Ishikawa (cell line): ENCODE measurements around the gene LRRC46.

Experiments used
- CEBPB ChIP-seq: IDR thresholded peaks from 2 replicates; pipeline ENCODE4 v1.6.1; 2012
- CREB1 ChIP-seq: IDR thresholded peaks from 2 replicates; pipeline ENCODE4 v1.6.1; 2012; ENCODE audit warnings: low read depth
- EGR1 ChIP-seq: IDR thresholded peaks from 2 replicates; pipeline ENCODE4 v1.6.1; 2012
- EP300 ChIP-seq: IDR thresholded peaks from 2 replicates; pipeline ENCODE4 v1.6.1; 2012; ENCODE audit warnings: borderline replicate concordance
- FOXM1 ChIP-seq: IDR thresholded peaks from 2 replicates; pipeline ENCODE4 v1.6.1; 2012; ENCODE audit warnings: low read depth, borderline replicate concordance
- NFIC ChIP-seq: IDR thresholded peaks from 2 replicates; pipeline ENCODE4 v1.6.1; 2012
- RAD21 ChIP-seq: IDR thresholded peaks from 2 replicates; pipeline ENCODE4 v1.6.1; 2012; ENCODE audit warnings: low read depth
- TAF1 ChIP-seq: IDR thresholded peaks from 2 replicates; pipeline ENCODE4 v1.6.1; 2012; ENCODE audit warnings: low read depth, mild to moderate bottlenecking
- TCF12 ChIP-seq: IDR thresholded peaks from 2 replicates; pipeline ENCODE4 v1.6.1; 2012; ENCODE audit warnings: low read depth
- TEAD4 ChIP-seq: IDR thresholded peaks from 2 replicates; pipeline ENCODE4 v1.6.1; 2012
- YY1 ChIP-seq: IDR thresholded peaks from 2 replicates; pipeline ENCODE4 v1.6.1; 2012; ENCODE audit warnings: low read depth
- ZBTB7A ChIP-seq: IDR thresholded peaks from 2 replicates; pipeline ENCODE4 v1.6.1; 2012; ENCODE audit warnings: low read depth
- TF ChIP-seq, protein P1 (sequence below): IDR thresholded peaks from 2 replicates; pipeline ENCODE4 v1.6.1; 2012; ENCODE audit warnings: low read depth, mild to moderate bottlenecking
- TF ChIP-seq, protein P2 (sequence below): IDR thresholded peaks from 2 replicates; pipeline ENCODE4 v1.6.1; 2012
- TF ChIP-seq, protein P3 (sequence below): IDR thresholded peaks from 2 replicates; pipeline ENCODE4 v1.6.1; 2012

The LRRC46 gene

DNA sequence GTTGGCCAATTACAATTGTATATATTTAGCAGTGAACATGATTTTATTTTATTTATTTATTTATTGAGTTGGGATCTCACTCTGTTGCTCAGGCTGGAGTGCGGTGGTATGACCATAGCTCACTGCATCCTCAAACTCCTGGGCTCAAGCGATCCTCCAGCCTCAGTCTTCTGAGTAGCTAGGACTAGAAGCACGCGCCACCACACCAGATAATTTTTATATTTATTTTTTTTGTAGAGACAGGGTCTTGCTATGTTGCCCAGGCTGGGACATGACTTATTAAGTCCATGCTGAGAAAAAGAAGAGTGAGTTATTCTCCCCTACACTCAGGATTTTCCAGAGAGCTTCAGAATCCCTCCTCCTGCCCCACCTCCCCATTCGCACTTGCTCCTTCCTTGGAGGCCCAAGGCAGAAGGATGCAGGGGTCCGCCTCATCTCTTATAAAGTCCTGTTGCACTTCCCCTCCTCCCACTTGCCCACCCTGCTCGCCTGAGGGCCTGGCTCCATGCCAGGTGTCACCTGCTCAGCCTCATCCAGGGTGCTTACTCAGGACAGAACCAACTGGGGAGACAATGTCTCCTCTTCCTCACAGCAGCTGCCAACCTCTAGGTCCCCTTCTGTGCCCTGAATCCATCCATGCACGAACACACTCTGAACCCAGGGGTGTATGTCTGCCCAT lies 48.4 kb downstream of the LRRC46 start:
- TF ChIP-seq CEBPB (no peak), EP300 (no peak), ZBTB7A (no peak)
- TF ChIP-seq, protein P1, sequence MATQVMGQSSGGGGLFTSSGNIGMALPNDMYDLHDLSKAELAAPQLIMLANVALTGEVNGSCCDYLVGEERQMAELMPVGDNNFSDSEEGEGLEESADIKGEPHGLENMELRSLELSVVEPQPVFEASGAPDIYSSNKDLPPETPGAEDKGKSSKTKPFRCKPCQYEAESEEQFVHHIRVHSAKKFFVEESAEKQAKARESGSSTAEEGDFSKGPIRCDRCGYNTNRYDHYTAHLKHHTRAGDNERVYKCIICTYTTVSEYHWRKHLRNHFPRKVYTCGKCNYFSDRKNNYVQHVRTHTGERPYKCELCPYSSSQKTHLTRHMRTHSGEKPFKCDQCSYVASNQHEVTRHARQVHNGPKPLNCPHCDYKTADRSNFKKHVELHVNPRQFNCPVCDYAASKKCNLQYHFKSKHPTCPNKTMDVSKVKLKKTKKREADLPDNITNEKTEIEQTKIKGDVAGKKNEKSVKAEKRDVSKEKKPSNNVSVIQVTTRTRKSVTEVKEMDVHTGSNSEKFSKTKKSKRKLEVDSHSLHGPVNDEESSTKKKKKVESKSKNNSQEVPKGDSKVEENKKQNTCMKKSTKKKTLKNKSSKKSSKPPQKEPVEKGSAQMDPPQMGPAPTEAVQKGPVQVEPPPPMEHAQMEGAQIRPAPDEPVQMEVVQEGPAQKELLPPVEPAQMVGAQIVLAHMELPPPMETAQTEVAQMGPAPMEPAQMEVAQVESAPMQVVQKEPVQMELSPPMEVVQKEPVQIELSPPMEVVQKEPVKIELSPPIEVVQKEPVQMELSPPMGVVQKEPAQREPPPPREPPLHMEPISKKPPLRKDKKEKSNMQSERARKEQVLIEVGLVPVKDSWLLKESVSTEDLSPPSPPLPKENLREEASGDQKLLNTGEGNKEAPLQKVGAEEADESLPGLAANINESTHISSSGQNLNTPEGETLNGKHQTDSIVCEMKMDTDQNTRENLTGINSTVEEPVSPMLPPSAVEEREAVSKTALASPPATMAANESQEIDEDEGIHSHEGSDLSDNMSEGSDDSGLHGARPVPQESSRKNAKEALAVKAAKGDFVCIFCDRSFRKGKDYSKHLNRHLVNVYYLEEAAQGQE: no peak

DNA sequence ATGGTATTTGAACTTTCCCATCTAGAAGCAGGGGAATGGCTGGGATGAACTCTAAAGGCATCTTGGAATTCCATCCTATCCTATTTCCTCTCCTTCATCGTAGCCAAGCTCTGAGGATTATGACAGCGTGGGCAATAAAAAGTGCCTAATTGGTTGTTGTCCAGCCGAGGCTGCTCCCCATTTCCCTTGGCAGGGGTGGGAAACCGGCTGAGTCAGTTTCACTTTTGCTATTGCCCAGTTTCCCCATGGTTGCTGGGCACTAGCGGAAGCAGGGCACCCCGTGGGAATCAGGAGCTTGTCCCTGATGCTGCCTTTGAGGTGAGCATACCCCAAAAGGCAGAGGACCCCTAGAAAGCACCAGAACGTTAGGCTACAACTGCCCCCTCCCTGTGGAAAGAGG lies 50.8 kb downstream of the LRRC46 start:
- TF ChIP-seq ZBTB7A: no peak
- TF ChIP-seq TCF12: no peak
- TF ChIP-seq NFIC: no peak
- no peak for TF ChIP-seq EP300
- no peak for TF ChIP-seq RAD21

DNA sequence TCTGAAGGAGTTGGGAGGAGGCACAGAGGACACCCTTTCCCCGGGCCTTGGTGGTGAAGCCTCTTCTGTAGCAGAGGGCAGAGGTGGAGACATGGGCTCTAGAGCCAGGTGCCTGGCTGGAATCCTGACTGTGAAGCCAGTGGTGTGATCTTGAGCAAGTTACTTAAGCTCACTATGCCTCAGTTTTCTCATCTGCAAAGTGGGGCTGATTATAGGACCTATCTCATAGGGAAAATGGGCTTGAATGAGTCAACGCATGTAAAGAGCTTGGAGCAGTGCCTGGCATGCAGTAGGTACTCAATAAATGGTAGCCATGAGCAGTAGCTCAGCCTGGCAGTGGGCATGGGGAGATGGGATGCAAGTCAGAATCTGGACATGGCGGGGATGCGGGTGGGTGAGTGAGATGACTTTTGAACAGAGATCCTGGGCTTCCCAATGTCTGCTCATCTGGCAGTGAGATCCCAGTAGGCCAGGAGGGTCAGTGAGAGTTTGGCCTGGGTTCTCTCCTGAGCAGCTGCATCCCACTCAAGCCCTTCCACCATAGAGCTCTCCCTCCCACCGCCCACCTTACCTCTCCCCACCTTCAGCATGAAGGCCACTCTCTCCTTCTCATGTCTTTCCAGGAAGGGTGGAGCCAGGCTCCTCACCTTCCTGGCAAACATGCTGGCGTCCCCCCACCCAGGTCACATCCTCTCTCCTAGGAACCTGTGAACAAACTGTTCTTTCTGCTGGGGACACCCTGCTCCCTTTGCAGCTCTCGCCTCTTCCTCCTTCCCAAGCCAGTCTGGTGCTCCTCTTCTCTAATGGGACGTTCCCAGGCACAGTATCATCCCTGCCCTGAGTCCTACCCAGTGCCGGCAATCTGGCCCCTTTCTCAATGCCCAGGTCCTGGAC lies 51.5 kb downstream of the LRRC46 start:
- TF ChIP-seq, protein P1: no peak
- TF ChIP-seq TAF1 (no peak), CEBPB (no peak), TEAD4 (no peak), NFIC (no peak), TCF12 (no peak), FOXM1 (no peak), ZBTB7A (no peak), EP300 (no peak), CREB1 (no peak), RAD21 (no peak), YY1 (no peak), EGR1 (no peak)
- TF ChIP-seq, protein P2, sequence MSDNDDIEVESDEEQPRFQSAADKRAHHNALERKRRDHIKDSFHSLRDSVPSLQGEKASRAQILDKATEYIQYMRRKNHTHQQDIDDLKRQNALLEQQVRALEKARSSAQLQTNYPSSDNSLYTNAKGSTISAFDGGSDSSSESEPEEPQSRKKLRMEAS: no peak
- TF ChIP-seq, protein P3, sequence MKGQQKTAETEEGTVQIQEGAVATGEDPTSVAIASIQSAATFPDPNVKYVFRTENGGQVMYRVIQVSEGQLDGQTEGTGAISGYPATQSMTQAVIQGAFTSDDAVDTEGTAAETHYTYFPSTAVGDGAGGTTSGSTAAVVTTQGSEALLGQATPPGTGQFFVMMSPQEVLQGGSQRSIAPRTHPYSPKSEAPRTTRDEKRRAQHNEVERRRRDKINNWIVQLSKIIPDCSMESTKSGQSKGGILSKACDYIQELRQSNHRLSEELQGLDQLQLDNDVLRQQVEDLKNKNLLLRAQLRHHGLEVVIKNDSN: no peak

DNA sequence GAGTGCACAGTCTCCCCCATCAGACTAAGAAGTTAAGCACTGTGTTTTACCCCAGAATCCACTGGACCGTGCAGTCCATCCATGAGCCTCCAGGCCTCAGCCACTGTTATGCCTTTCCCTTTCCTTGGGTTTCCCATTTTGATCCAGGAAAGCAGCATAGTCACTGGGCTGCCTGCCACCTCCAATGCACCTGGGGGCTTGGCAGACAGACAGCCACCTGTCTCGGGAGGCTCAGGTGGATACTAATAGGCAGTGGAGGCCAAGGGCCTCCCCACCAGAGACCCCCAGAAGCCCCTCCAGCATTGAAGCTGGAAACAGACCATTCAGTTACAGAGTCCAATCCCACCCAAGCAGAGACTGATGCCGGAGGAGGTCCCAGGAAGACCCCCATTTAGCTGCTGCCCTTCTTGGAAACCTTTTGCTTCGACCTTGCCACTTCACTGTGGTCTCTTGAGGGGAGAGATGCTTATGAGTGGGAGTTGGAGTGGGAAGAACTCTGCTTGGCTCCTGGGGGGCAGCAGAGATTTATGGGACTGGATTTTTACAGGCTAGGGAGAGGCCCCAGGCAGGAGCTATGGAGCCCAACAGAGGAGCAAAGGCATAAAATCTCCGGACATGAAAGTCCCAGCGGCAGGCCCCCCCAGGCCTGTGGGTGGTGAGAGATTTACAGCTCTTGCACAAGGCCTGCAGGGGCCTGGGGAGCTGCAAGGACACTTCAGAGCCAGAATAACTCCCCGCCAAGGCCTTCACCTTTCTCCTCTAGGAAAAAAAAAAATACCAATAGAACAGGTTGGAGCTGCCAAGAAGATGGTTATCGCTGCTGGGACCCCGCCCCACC lies 52.3 kb downstream of the LRRC46 start:
- TF ChIP-seq TCF12 (no peak), TEAD4 (no peak), EP300 (no peak), RAD21 (no peak), ZBTB7A (no peak), YY1 (no peak), FOXM1 (no peak), CEBPB (no peak), NFIC (no peak), TAF1 (no peak), CREB1 (no peak)
- TF ChIP-seq, protein P3: no peak
- TF ChIP-seq, protein P2: no peak
- TF ChIP-seq, protein P1: no peak; the same call in 1 of the 2 replicates
